ENCODE data around the gene ABCA4.

The ABCA4 gene

GRCh38 chr1:94027721-94028515, 93.0 kb downstream of the ABCA4 start:
- no peak for DNase-seq (ENCODE audit: low spot score)

GRCh38 chr1:94026619-94027380, 94.1 kb downstream of the ABCA4 start:
- peak; percentile 76 for DNase-seq (ENCODE audit: low spot score)

- peak; percentile 83 for DNase-seq (ENCODE audit: low spot score)
Observed at GRCh38 chr1:94025383-94026340, 95.3 kb downstream of the ABCA4 start.

- DNase-seq (ENCODE audit: low spot score): peak; percentile 94
Observed at GRCh38 chr1:94024104-94024792, 96.7 kb downstream of the ABCA4 start.

- DNase-seq (ENCODE audit: low spot score): no peak
Observed at GRCh38 chr1:94022471-94023189, 98.3 kb downstream of the ABCA4 start.

GRCh38 chr1:94020764-94021579, 100.0 kb downstream of the ABCA4 start:
- DNase-seq (ENCODE audit: low spot score): peak; percentile 73

- no peak for DNase-seq (ENCODE audit: low spot score)
Observed at GRCh38 chr1:94019327-94019726, 101.6 kb downstream of the ABCA4 start.

- no peak for DNase-seq (ENCODE audit: low spot score)
Observed at GRCh38 chr1:94017155-94017829, 103.7 kb downstream of the ABCA4 start.

GRCh38 chr1:94015489-94015817, 105.5 kb downstream of the ABCA4 start:
- DNase-seq (ENCODE audit: low spot score): no peak

GRCh38 chr1:94014635-94015488, 106.1 kb downstream of the ABCA4 start:
- DNase-seq (ENCODE audit: low spot score): no peak

GRCh38 chr1:94014087-94014486, 106.9 kb downstream of the ABCA4 start:
- DNase-seq (ENCODE audit: low spot score): no peak

- no peak for DNase-seq (ENCODE audit: low spot score)
Observed at GRCh38 chr1:94013367-94013878, 107.5 kb downstream of the ABCA4 start.

GRCh38 chr1:94012708-94013366, 108.1 kb downstream of the ABCA4 start:
- peak; percentile 64 for DNase-seq (ENCODE audit: low spot score)

- no peak for DNase-seq (ENCODE audit: low spot score)
Observed at GRCh38 chr1:94011709-94012595, 109.0 kb downstream of the ABCA4 start.

- no peak for DNase-seq (ENCODE audit: low spot score)
Observed at GRCh38 chr1:94011129-94011528, 109.8 kb downstream of the ABCA4 start.

GRCh38 chr1:94009304-94009703, 111.6 kb downstream of the ABCA4 start:
- no peak for DNase-seq (ENCODE audit: low spot score)

- no peak for DNase-seq (ENCODE audit: low spot score)
Observed at GRCh38 chr1:94006604-94007003, 114.3 kb downstream of the ABCA4 start.

All from hematopoietic multipotent progenitor cell treated with erythropoietin and hydrocortisone succinate and interleukin-3 and kit ligand, for 15 days (in vitro differentiated cells).